Testis (tissue), 2 donors: ENCODE data around the gene YPEL1.

Experiments used
- POLR2A ChIP-seq: fragments of 450-650 bp; IDR thresholded peaks from one replicate; pipeline ENCODE4 v1.6.1; 2017; ENCODE audit warnings: antibody characterized with exemption, mild to moderate bottlenecking, moderate library complexity
- TF ChIP-seq, protein P1 (sequence below), 3 experiments: fragments of 450-650 bp in 2 of 3; fragments of 200-600 bp in 1 of 3; sonication (generic) in 1 of 3; IDR thresholded peaks; one replicate each; pipeline ENCODE4 v1.5.1; 2016 to 2019; ENCODE audit warnings: antibody characterized with exemption in 3 of 3, mild to moderate bottlenecking in 2 of 3, moderate library complexity in 1 of 3

- TF ChIP-seq, protein P1, sequence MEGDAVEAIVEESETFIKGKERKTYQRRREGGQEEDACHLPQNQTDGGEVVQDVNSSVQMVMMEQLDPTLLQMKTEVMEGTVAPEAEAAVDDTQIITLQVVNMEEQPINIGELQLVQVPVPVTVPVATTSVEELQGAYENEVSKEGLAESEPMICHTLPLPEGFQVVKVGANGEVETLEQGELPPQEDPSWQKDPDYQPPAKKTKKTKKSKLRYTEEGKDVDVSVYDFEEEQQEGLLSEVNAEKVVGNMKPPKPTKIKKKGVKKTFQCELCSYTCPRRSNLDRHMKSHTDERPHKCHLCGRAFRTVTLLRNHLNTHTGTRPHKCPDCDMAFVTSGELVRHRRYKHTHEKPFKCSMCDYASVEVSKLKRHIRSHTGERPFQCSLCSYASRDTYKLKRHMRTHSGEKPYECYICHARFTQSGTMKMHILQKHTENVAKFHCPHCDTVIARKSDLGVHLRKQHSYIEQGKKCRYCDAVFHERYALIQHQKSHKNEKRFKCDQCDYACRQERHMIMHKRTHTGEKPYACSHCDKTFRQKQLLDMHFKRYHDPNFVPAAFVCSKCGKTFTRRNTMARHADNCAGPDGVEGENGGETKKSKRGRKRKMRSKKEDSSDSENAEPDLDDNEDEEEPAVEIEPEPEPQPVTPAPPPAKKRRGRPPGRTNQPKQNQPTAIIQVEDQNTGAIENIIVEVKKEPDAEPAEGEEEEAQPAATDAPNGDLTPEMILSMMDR (IDR thresholded peaks at IDR 0.05) = no peak
- TF ChIP-seq POLR2A = no peak
Measured at GRCh38 chr22:21694394-21694793, 41.2 kb downstream of the YPEL1 start.
